HG02623 (cell line): Measurements from ENCODE around the gene TTC21B.

Source experiments
- ATAC-seq: cut with Tn5 transposase; IDR thresholded peaks from one replicate; pipeline ENCODE4 v1.9.1; 2021; ENCODE audit warnings: moderate library complexity; ENCODE audit not compliant: unreplicated experiment

The TTC21B gene

GRCh38 chr2:165840333-165840958 lies 113.1 kb downstream of the TTC21B start:
- no peak for ATAC-seq

- no peak for ATAC-seq
These were observed 114.0 kb downstream of the TTC21B start for GRCh38 chr2:165839610-165840009.

GRCh38 chr2:165837122-165837521 lies 116.5 kb downstream of the TTC21B start:
- no peak for ATAC-seq

- ATAC-seq, result no peak
These were observed 118.2 kb downstream of the TTC21B start for GRCh38 chr2:165835363-165835762.

- ATAC-seq, result no peak
These were observed 120.4 kb downstream of the TTC21B start for GRCh38 chr2:165833156-165833555.

- peak; percentile 28 for ATAC-seq
These were observed 125.7 kb downstream of the TTC21B start for GRCh38 chr2:165827921-165828276.

- ATAC-seq, result peak; percentile 61
These were observed 126.3 kb downstream of the TTC21B start for GRCh38 chr2:165827016-165827920.

GRCh38 chr2:165825041-165825440 lies 128.5 kb downstream of the TTC21B start:
- ATAC-seq, result no peak
